Measurements from ENCODE around the gene MYOM3.

GRCh38 chr1:24060482-24060881 is 51.5 kb downstream of the MYOM3 start:
- TF ChIP-seq ETV6 (CRISPR knock-in tag; conservative IDR thresholded peaks at IDR 0.05) (no peak), ESRRA (CRISPR knock-in tag; IDR thresholded peaks at IDR 0.05; ENCODE audit: low read depth) (no peak), ZNF672 (CRISPR knock-in tag; IDR thresholded peaks at IDR 0.05) (no peak), CTCF (CRISPR knock-in tag; IDR thresholded peaks at IDR 0.05) (no peak), BATF2 (CRISPR knock-in tag; IDR thresholded peaks at IDR 0.05) (no peak), E2F1 (CRISPR knock-in tag; IDR thresholded peaks at IDR 0.05) (no peak), ZNF180 (CRISPR knock-in tag; IDR thresholded peaks at IDR 0.05; ENCODE audit: borderline replicate concordance, low read depth) (no peak), RFX5 (IDR thresholded peaks at IDR 0.05; ENCODE audit: low read depth, low read length) (no peak), KDM6A (CRISPR knock-in tag; IDR thresholded peaks at IDR 0.05; ENCODE audit: low read depth) (no peak), SIN3A (IDR thresholded peaks at IDR 0.05; ENCODE audit: borderline replicate concordance, low read depth, low read length) (no peak)
- TF ChIP-seq, protein P1, sequence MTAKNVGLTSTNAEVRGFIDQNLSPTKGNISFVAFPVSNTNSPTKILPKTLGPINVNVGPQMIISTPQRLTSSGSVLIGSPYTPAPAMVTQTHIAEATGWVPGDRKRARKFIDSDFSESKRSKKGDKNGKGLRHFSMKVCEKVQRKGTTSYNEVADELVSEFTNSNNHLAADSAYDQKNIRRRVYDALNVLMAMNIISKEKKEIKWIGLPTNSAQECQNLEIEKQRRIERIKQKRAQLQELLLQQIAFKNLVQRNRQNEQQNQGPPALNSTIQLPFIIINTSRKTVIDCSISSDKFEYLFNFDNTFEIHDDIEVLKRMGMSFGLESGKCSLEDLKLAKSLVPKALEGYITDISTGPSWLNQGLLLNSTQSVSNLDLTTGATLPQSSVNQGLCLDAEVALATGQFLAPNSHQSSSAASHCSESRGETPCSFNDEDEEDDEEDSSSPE (CRISPR knock-in tag; IDR thresholded peaks at IDR 0.05) = no peak
- TF ChIP-seq, protein P2, sequence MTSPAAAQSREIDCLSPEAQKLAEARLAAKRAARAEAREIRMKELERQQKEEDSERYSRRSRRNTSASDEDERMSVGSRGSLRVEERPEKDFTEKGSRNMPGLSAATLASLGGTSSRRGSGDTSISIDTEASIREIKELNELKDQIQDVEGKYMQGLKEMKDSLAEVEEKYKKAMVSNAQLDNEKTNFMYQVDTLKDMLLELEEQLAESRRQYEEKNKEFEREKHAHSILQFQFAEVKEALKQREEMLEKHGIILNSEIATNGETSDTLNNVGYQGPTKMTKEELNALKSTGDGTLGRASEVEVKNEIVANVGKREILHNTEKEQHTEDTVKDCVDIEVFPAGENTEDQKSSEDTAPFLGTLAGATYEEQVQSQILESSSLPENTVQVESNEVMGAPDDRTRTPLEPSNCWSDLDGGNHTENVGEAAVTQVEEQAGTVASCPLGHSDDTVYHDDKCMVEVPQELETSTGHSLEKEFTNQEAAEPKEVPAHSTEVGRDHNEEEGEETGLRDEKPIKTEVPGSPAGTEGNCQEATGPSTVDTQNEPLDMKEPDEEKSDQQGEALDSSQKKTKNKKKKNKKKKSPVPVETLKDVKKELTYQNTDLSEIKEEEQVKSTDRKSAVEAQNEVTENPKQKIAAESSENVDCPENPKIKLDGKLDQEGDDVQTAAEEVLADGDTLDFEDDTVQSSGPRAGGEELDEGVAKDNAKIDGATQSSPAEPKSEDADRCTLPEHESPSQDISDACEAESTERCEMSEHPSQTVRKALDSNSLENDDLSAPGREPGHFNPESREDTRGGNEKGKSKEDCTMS (CRISPR knock-in tag; conservative IDR thresholded peaks at IDR 0.05) = no peak

Measured in HepG2 (cell line).